Coronary artery (tissue), 2 donors: Measurements from ENCODE around the gene COL4A6.

Experiments
- DNase-seq: peaks from one replicate; pipeline ENCODE4 v3.0.0-alpha.2; 2017; ENCODE audit warnings: low spot score
- H3K27ac ChIP-seq, 2 donors: fragments of 200-600 bp; sonication (generic); one replicate each; pipeline ENCODE4 v1.5.1; 2016 to 2019
- H3K4me3 ChIP-seq: fragments of 200-600 bp; sonication (generic); 2 replicates; pipeline ENCODE4 v1.5.1; 2016; ENCODE audit warnings: mild to moderate bottlenecking, moderate library complexity
- CTCF ChIP-seq: fragments of 200-600 bp; sonication (generic); IDR thresholded peaks from one replicate; pipeline ENCODE4 v1.5.1; 2019; ENCODE audit warnings: antibody characterized with exemption

COL4A6 gene

GRCh38 chrX:108162265-108162664 lies 276.0 kb downstream of the COL4A6 start:
- no peak for TF ChIP-seq CTCF
- no peak overlapping the region for H3K4me3 ChIP-seq
- no peak overlapping the region for H3K27ac ChIP-seq
- no peak for DNase-seq

GRCh38 chrX:108160309-108160708 lies 277.9 kb downstream of the COL4A6 start:
- no peak overlapping the region for H3K27ac ChIP-seq
- no peak for TF ChIP-seq CTCF
- no peak for DNase-seq
- H3K4me3 ChIP-seq = no peak overlapping the region

- no peak overlapping the region for H3K4me3 ChIP-seq
- no peak for DNase-seq
- H3K27ac ChIP-seq = no peak overlapping the region
- TF ChIP-seq CTCF = no peak
These were observed 279.1 kb downstream of the COL4A6 start for GRCh38 chrX:108159028-108159670.

GRCh38 chrX:108157628-108158027 lies 280.6 kb downstream of the COL4A6 start:
- TF ChIP-seq CTCF = no peak
- no peak for DNase-seq
- Histone ChIP-seq H3K27ac (no peak overlapping the region), H3K4me3 (no peak overlapping the region)

- no peak for TF ChIP-seq CTCF
- H3K27ac ChIP-seq = no peak overlapping the region
- DNase-seq = no peak
- H3K4me3 ChIP-seq = no peak overlapping the region
These were observed 281.2 kb downstream of the COL4A6 start for GRCh38 chrX:108156934-108157466.

- H3K27ac ChIP-seq = no peak overlapping the region
- no peak for TF ChIP-seq CTCF
- no peak for DNase-seq
- H3K4me3 ChIP-seq = no peak overlapping the region
These were observed 282.1 kb downstream of the COL4A6 start for GRCh38 chrX:108156082-108156481.

GRCh38 chrX:108148524-108148923 lies 289.7 kb downstream of the COL4A6 start:
- no peak for TF ChIP-seq CTCF
- no peak overlapping the region for H3K27ac ChIP-seq
- no peak overlapping the region for H3K4me3 ChIP-seq
- no peak for DNase-seq
